Measurements from ENCODE around the gene FTO. TPM values are rescaled to one million over a fixed set of nuclear protein-coding genes. Genes with fewer than 3 reads are reported as not detected.

Gene FTO
- polyA plus RNA-seq, 2 of the 4 experiments (the other 2 are of a cell fraction): 48.7 to 101 TPM

DNA sequence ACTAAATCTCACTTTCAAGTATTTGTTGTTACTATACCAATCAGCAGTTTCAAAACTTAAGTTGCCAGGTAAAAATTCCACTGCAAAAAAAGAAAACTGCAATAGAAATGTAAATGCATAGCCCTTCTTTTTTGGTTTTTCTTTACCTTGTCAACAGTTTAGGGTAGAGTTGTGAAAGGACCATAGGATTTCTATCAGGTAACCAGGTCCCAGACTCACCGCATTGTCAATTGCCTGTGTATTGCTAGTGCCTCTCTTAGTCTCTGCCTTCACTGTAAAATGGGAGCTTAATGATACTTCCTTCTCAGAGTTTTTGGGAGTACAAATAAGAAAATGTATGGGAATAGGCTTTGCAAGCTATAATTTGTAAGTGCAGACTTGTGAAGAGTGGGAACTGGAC lies 145.0 kb downstream of the FTO start:
- H3K27ac ChIP-seq: no peak overlapping the region
- H3K9me3 ChIP-seq: no peaks in the 10 kb centered on the region
- DNase-seq (ENCODE audit: low read depth in 1 of 2, low spot score in 1 of 2) (no peak), FAIRE-seq (no peak), ATAC-seq (no peak)
- CTCF ChIA-PET: no interaction called here
- 93% methylated on average over 1 of the region's 1 CpG for WGBS (ENCODE audit: missing lambda C conversion rate)
- no peak overlapping the region for H3K4me3 ChIP-seq
- H3K4me1 ChIP-seq: no peaks in the 10 kb centered on the region
- H3K4me2 ChIP-seq: no peak overlapping the region
- TF ChIP-seq MYC (IDR thresholded peaks at IDR 0.05; ENCODE audit: borderline replicate concordance, low read length) (no peak), EP300 (IDR thresholded peaks at IDR 0.05) (no peak), CBX8 (IDR thresholded peaks at IDR 0.05) (no peak), HOXB5 (CRISPR knock-in tag; IDR thresholded peaks at IDR 0.05) (no peak), GATA3 (IDR thresholded peaks at IDR 0.05; ENCODE audit: borderline replicate concordance) (no peak), ZSCAN20 (CRISPR knock-in tag; IDR thresholded peaks at IDR 0.05) (no peak), PHF8 (IDR thresholded peaks at IDR 0.05; ENCODE audit: borderline replicate concordance, low read depth) (no peak)
- POLR2A ChIA-PET: no interaction called here

DNA sequence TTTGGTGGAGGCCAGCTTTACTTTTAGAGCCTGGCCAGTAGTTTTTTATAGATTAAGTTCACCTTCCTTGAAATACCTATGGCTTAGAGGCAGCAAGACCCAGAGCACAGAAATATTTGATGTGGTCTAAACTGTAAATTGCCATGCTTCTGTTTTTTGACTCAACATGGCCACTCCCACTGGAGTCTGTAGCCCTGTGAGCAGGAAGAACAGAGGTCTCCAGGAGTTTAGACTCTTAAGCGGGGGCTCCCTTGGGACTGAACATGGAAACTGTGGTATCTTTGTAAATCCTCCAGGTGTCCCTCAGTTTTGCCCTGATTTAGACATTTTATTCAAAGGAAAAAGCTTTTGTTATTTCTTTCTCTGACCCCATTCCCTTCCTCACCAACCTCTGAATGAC lies 145.6 kb downstream of the FTO start:
- no peak overlapping the region for H3K4me2 ChIP-seq
- POLR2A ChIA-PET: no interaction called here
- H3K4me3 ChIP-seq: no peak overlapping the region
- DNase-seq (ENCODE audit: low read depth in 1 of 2, low spot score in 1 of 2): no peak
- 95% methylated on average over 1 of the region's 1 CpG for WGBS (ENCODE audit: missing lambda C conversion rate)
- H3K27ac ChIP-seq: no peak overlapping the region
- FAIRE-seq: no peak
- H3K4me1 ChIP-seq: no peaks in the 10 kb centered on the region
- TF ChIP-seq HOXB13 (CRISPR knock-in tag; IDR thresholded peaks at IDR 0.05; ENCODE audit: low read depth): no peak
- TF ChIP-seq ZNF302 (CRISPR knock-in tag; IDR thresholded peaks at IDR 0.05): no peak
- TF ChIP-seq RAD21 (conservative IDR thresholded peaks at IDR 0.05 in 1 of 2, IDR thresholded peaks at IDR 0.05 in 1 of 2): no peak
- no peak for TF ChIP-seq EHMT2 (IDR thresholded peaks at IDR 0.05; ENCODE audit: low read depth)
- TF ChIP-seq NPAS2 (CRISPR knock-in tag; IDR thresholded peaks at IDR 0.05; ENCODE audit: borderline replicate concordance): no peak
- no peak for TF ChIP-seq CBX8 (IDR thresholded peaks at IDR 0.05)
- no peak for TF ChIP-seq GATA3 (IDR thresholded peaks at IDR 0.05; ENCODE audit: borderline replicate concordance)
- CTCF ChIA-PET: no interaction called here
- ATAC-seq: no peak
- H3K9me3 ChIP-seq: peaks cover 2% of the 10 kb centered on the region; the same call in 1 of the 3 replicates

DNA sequence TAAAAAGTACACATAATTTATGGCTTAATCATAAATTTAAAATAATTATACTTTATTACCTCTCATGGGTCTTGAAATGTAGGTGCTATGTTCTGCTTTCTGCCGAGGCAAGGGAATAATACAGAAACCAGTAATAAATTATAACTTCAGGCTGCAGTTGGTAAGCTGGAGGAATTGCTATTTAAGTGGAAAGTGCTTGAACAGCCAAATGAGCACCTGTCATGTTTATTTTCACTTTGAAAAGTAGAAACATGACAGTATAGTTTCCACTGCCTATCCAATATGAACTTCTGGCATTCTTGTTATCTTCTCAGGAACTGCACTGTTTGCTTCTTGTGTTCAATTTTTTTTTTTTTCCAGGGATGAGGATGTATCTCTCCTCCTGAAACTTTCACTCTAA lies 146.0 kb downstream of the FTO start:
- no peak for DNase-seq (ENCODE audit: low read depth in 1 of 2, low spot score in 1 of 2)

More for the DNA sequence above, 146.0 kb downstream of the FTO start:
- no peak overlapping the region for H3K27ac ChIP-seq
- ChIA-PET CTCF (interaction anchor here (1.4 kb wide), 1 partner anchor 76 kb away, joined by 4 read pairs; no protein-coding TSS in a partner anchor), POLR2A (no interaction called here)
- H3K9me3 ChIP-seq: peaks cover 2% of the 10 kb centered on the region; the same call in 1 of the 3 replicates
- ATAC-seq: no peak
- FAIRE-seq: no peak
- H3K4me2 ChIP-seq: no peak overlapping the region
- 93% methylated on average over 1 of the region's 1 CpG for WGBS (ENCODE audit: missing lambda C conversion rate)
- H3K4me1 ChIP-seq: no peaks in the 10 kb centered on the region
- H3K4me3 ChIP-seq: no peak overlapping the region
- TF ChIP-seq JUNB (IDR thresholded peaks at IDR 0.05) (no peak), EP300 (IDR thresholded peaks at IDR 0.05) (no peak), RNF2 (IDR thresholded peaks at IDR 0.05; ENCODE audit: borderline replicate concordance, low read depth) (no peak), MYC (IDR thresholded peaks at IDR 0.05; ENCODE audit: borderline replicate concordance, low read length) (no peak), SMC3 (IDR thresholded peaks at IDR 0.05) (no peak), HDAC2 (IDR thresholded peaks at IDR 0.05) (no peak), FOXS1 (CRISPR knock-in tag; IDR thresholded peaks at IDR 0.05) (no peak), MAFK (IDR thresholded peaks at IDR 0.05; ENCODE audit: partially characterized antibody) (no peak), HOXB13 (CRISPR knock-in tag; IDR thresholded peaks at IDR 0.05; ENCODE audit: low read depth) (no peak), JUN (IDR thresholded peaks at IDR 0.05) (no peak), POLR2AphosphoS2 (conservative IDR thresholded peaks at IDR 0.05; ENCODE audit: low read length) (no peak), GATA3 (IDR thresholded peaks at IDR 0.05; ENCODE audit: borderline replicate concordance) (no peak), SREBF2 (IDR thresholded peaks at IDR 0.05) (no peak), CBX8 (IDR thresholded peaks at IDR 0.05) (no peak), ZSCAN20 (CRISPR knock-in tag; IDR thresholded peaks at IDR 0.05) (no peak)
- TF ChIP-seq, protein P1, sequence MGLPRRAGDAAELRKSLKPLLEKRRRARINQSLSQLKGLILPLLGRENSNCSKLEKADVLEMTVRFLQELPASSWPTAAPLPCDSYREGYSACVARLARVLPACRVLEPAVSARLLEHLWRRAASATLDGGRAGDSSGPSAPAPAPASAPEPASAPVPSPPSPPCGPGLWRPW (IDR thresholded peaks at IDR 0.05): no peak
- TF ChIP-seq, protein P2, sequence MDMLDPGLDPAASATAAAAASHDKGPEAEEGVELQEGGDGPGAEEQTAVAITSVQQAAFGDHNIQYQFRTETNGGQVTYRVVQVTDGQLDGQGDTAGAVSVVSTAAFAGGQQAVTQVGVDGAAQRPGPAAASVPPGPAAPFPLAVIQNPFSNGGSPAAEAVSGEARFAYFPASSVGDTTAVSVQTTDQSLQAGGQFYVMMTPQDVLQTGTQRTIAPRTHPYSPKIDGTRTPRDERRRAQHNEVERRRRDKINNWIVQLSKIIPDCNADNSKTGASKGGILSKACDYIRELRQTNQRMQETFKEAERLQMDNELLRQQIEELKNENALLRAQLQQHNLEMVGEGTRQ (IDR thresholded peaks at IDR 0.05): no peak
- TF ChIP-seq, protein P3, sequence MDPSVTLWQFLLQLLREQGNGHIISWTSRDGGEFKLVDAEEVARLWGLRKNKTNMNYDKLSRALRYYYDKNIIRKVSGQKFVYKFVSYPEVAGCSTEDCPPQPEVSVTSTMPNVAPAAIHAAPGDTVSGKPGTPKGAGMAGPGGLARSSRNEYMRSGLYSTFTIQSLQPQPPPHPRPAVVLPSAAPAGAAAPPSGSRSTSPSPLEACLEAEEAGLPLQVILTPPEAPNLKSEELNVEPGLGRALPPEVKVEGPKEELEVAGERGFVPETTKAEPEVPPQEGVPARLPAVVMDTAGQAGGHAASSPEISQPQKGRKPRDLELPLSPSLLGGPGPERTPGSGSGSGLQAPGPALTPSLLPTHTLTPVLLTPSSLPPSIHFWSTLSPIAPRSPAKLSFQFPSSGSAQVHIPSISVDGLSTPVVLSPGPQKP (IDR thresholded peaks at IDR 0.05; ENCODE audit: low read depth, low read length): no peak
- TF ChIP-seq, protein P4, sequence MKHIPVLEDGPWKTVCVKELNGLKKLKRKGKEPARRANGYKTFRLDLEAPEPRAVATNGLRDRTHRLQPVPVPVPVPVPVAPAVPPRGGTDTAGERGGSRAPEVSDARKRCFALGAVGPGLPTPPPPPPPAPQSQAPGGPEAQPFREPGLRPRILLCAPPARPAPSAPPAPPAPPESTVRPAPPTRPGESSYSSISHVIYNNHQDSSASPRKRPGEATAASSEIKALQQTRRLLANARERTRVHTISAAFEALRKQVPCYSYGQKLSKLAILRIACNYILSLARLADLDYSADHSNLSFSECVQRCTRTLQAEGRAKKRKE (CRISPR knock-in tag; IDR thresholded peaks at IDR 0.05; ENCODE audit: low read depth): no peak

Measured in A549 (cell line).